ENCODE data around the gene SYTL4.

The SYTL4 gene

DNA sequence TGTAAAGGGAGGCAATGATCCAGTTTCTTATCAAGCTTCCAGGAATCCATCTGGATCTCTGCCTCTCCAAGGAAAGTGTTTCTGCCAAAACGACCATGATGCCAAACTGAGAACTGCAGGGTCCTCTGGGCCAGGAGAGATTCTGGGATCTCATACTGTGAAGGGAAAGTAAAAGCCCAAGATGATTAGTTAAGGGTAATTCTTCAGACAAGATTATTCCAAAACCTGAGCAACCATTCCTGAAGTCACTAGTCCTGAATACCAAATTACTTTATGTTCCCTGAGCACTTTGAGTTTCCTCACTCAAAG lies 46.0 kb downstream of the SYTL4 start:
- Histone ChIP-seq H3K79me1 (ENCODE audit: low read length) (no peaks in the 10 kb centered on the region), H3K4me1 (ENCODE audit: control insufficient read depth in 1 of 2, insufficient read depth in 2 of 2, low read length in 2 of 2) (no peaks in the 10 kb centered on the region), H3K9ac (ENCODE audit: low read length) (no peak overlapping the region), H4K91ac (ENCODE audit: low read depth, low read length) (no peak overlapping the region), H3K27me3 (ENCODE audit: insufficient read depth, low read length) (no peaks in the 10 kb centered on the region), H3K14ac (ENCODE audit: low read length) (no peak overlapping the region), H4K12ac (ENCODE audit: low read depth, low read length) (no peak overlapping the region), H2AFZ (ENCODE audit: insufficient read depth, low read length, poor library complexity) (no peak overlapping the region), H2BK120ac (ENCODE audit: insufficient read depth, low read length, poor library complexity) (no peak overlapping the region), H2BK5ac (ENCODE audit: low read depth, low read length, poor library complexity) (no peak overlapping the region), H3K23ac (ENCODE audit: low read length) (no peak overlapping the region), H3K36me3 (ENCODE audit: control insufficient read depth in 1 of 2, insufficient read depth in 2 of 2, low read length in 2 of 2) (no peaks in the 10 kb centered on the region), H3K4ac (ENCODE audit: low read depth, low read length) (no peak overlapping the region), H3K9me3 (ENCODE audit: insufficient read depth, low read depth, low read length) (no peaks in the 10 kb centered on the region), H2BK12ac (ENCODE audit: low read length) (no peak overlapping the region), H3K79me2 (ENCODE audit: control insufficient read depth, insufficient read depth, low read length, poor library complexity) (no peaks in the 10 kb centered on the region), H4K8ac (ENCODE audit: low read depth, low read length) (no peak overlapping the region), H3K27ac (ENCODE audit: low read depth, low read length) (no peak overlapping the region), H3K4me3 (ENCODE audit: low read depth, low read length) (no peak overlapping the region), H2AK5ac (ENCODE audit: low read length) (no peak overlapping the region), H3K4me2 (ENCODE audit: low read length) (no peak overlapping the region), H3K18ac (ENCODE audit: low read length) (no peak overlapping the region)
- DNase-seq, result no peak
- no CpG with 5 or more reads among the region's 1 CpG for WGBS (ENCODE audit: extremely low coverage, insufficient coverage, insufficient read length)

DNA sequence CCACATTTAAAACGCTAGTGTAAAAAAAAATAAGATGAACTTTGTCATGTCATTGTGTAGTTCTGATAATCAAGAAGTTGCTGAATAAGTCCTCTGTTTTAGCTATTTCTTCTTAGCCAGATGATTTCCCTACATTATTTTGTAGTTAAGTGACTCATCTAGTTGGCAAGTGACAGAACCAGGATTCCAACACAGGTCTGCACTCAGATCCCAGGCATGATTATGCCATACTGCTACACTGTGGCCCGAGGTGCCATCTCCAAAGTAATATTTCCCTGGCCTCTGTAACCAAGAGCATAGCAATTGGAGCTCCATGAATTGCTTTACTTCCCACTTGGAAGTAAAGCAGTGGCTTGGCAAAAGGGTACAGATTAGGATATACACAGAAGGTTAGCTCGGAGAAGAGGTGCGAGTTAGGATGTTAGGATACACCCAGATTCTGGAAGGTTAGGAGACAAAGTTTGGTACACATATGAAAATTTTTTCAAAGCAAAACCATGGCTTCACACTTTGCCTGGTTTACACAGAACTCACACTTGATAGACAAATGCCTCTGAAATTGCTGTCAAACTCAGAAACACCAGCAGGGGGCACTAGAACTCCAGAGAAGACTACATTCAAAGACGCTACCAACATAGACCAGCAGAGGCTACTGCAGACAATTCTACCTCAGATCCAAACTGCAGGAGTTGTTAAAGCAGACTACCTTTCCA lies 46.5 kb downstream of the SYTL4 start:
- Histone ChIP-seq H3K9ac (ENCODE audit: low read length) (no peak overlapping the region), H3K4me1 (ENCODE audit: control insufficient read depth in 1 of 2, insufficient read depth in 2 of 2, low read length in 2 of 2) (no peaks in the 10 kb centered on the region), H3K4me3 (ENCODE audit: low read depth, low read length) (no peak overlapping the region), H3K4ac (ENCODE audit: low read depth, low read length) (no peak overlapping the region), H4K91ac (ENCODE audit: low read depth, low read length) (no peak overlapping the region), H2BK120ac (ENCODE audit: insufficient read depth, low read length, poor library complexity) (no peak overlapping the region), H3K79me1 (ENCODE audit: low read length) (no peaks in the 10 kb centered on the region), H3K18ac (ENCODE audit: low read length) (no peak overlapping the region), H3K27ac (ENCODE audit: low read depth, low read length) (no peak overlapping the region), H2BK12ac (ENCODE audit: low read length) (no peak overlapping the region), H4K12ac (ENCODE audit: low read depth, low read length) (no peak overlapping the region), H3K27me3 (ENCODE audit: insufficient read depth, low read length) (no peaks in the 10 kb centered on the region), H3K4me2 (ENCODE audit: low read length) (no peak overlapping the region), H4K8ac (ENCODE audit: low read depth, low read length) (no peak overlapping the region), H3K79me2 (ENCODE audit: control insufficient read depth, insufficient read depth, low read length, poor library complexity) (no peaks in the 10 kb centered on the region), H3K23ac (ENCODE audit: low read length) (no peak overlapping the region), H2AFZ (ENCODE audit: insufficient read depth, low read length, poor library complexity) (no peak overlapping the region), H2BK5ac (ENCODE audit: low read depth, low read length, poor library complexity) (no peak overlapping the region), H2AK5ac (ENCODE audit: low read length) (no peak overlapping the region), H3K9me3 (ENCODE audit: insufficient read depth, low read depth, low read length) (no peaks in the 10 kb centered on the region), H3K14ac (ENCODE audit: low read length) (no peak overlapping the region), H3K36me3 (ENCODE audit: control insufficient read depth in 1 of 2, insufficient read depth in 2 of 2, low read length in 2 of 2) (no peaks in the 10 kb centered on the region)
- peak; percentile 32 to 83 for DNase-seq
- WGBS (ENCODE audit: extremely low coverage, insufficient coverage, insufficient read length), result no CpG with 5 or more reads among the region's 5 CpGs

DNA sequence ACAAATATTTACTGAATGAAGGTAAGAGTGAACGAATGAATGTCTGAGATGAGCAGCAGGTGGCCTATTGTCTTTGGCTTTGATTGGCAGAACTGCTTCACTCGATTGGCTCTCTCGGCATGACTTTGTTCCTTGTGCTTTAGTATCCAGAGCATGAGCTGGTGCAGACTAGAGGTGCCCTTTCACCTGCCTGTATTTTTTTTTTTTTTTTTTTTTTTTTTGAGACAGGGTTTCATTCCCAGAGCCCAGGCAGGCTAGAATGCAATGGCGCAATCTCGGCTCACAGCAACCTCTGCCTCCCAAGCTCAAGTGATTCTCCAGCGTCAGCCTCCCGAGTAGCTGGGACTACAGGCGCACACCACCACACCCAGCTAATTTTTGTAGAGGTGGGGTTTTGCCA lies 49.0 kb downstream of the SYTL4 start:
- H3K27ac ChIP-seq (ENCODE audit: low read depth, low read length), result no peak overlapping the region
- no CpG with 5 or more reads among the region's 8 CpGs for WGBS (ENCODE audit: extremely low coverage, insufficient coverage, insufficient read length)
- H3K4me2 ChIP-seq (ENCODE audit: low read length), result no peak overlapping the region
- peak in 1 of 2 donors; percentile 24 for DNase-seq
- no peaks in the 10 kb centered on the region for H3K36me3 ChIP-seq (ENCODE audit: control insufficient read depth in 1 of 2, insufficient read depth in 2 of 2, low read length in 2 of 2)
- no peak overlapping the region for H2AFZ ChIP-seq (ENCODE audit: insufficient read depth, low read length, poor library complexity)
- H4K91ac ChIP-seq (ENCODE audit: low read depth, low read length), result no peak overlapping the region
- H4K8ac ChIP-seq (ENCODE audit: low read depth, low read length), result no peak overlapping the region
- H2BK5ac ChIP-seq (ENCODE audit: low read depth, low read length, poor library complexity), result no peak overlapping the region
- H3K18ac ChIP-seq (ENCODE audit: low read length), result no peak overlapping the region
- no peaks in the 10 kb centered on the region for H3K9me3 ChIP-seq (ENCODE audit: insufficient read depth, low read depth, low read length)
- H2BK120ac ChIP-seq (ENCODE audit: insufficient read depth, low read length, poor library complexity), result no peak overlapping the region
- H3K4ac ChIP-seq (ENCODE audit: low read depth, low read length), result no peak overlapping the region
- H3K4me1 ChIP-seq (ENCODE audit: control insufficient read depth in 1 of 2, insufficient read depth in 2 of 2, low read length in 2 of 2), result no peaks in the 10 kb centered on the region
- H3K9ac ChIP-seq (ENCODE audit: low read length), result no peak overlapping the region
- H3K27me3 ChIP-seq (ENCODE audit: insufficient read depth, low read length), result no peaks in the 10 kb centered on the region
- H3K23ac ChIP-seq (ENCODE audit: low read length), result no peak overlapping the region
- no peaks in the 10 kb centered on the region for H3K79me1 ChIP-seq (ENCODE audit: low read length)
- no peak overlapping the region for H2AK5ac ChIP-seq (ENCODE audit: low read length)
- no peak overlapping the region for H4K12ac ChIP-seq (ENCODE audit: low read depth, low read length)
- no peaks in the 10 kb centered on the region for H3K79me2 ChIP-seq (ENCODE audit: control insufficient read depth, insufficient read depth, low read length, poor library complexity)
- no peak overlapping the region for H3K14ac ChIP-seq (ENCODE audit: low read length)
- H2BK12ac ChIP-seq (ENCODE audit: low read length), result no peak overlapping the region
- H3K4me3 ChIP-seq (ENCODE audit: low read depth, low read length), result no peak overlapping the region

DNA sequence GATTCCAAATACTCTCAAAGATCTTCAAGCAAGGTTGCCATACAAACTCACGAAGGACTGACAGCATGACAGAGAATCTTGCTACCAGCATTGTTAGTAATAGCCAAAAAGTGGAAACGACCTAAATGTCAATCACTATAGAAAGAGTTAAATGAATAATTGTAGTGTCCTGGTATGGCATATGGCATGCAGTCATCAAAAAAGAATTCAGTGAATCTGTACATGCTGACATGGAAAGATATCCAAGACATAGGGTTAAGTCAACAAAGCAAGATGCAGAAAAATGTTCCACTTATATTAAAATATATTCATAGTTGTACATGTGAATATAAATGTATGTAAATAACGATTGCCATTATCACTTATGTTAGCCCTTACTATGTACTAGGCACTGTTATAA lies 50.3 kb downstream of the SYTL4 start:
- Histone ChIP-seq H3K36me3 (ENCODE audit: control insufficient read depth in 1 of 2, insufficient read depth in 2 of 2, low read length in 2 of 2) (no peaks in the 10 kb centered on the region), H2AFZ (ENCODE audit: insufficient read depth, low read length, poor library complexity) (no peak overlapping the region), H4K91ac (ENCODE audit: low read depth, low read length) (no peak overlapping the region), H3K4me3 (ENCODE audit: low read depth, low read length) (no peak overlapping the region), H4K8ac (ENCODE audit: low read depth, low read length) (no peak overlapping the region), H4K12ac (ENCODE audit: low read depth, low read length) (no peak overlapping the region), H2BK5ac (ENCODE audit: low read depth, low read length, poor library complexity) (no peak overlapping the region), H3K79me1 (ENCODE audit: low read length) (no peaks in the 10 kb centered on the region), H3K4me2 (ENCODE audit: low read length) (no peak overlapping the region), H3K4ac (ENCODE audit: low read depth, low read length) (no peak overlapping the region), H3K9me3 (ENCODE audit: insufficient read depth, low read depth, low read length) (no peaks in the 10 kb centered on the region), H3K79me2 (ENCODE audit: control insufficient read depth, insufficient read depth, low read length, poor library complexity) (no peaks in the 10 kb centered on the region), H2AK5ac (ENCODE audit: low read length) (no peak overlapping the region), H3K4me1 (ENCODE audit: control insufficient read depth in 1 of 2, insufficient read depth in 2 of 2, low read length in 2 of 2) (no peaks in the 10 kb centered on the region), H3K18ac (ENCODE audit: low read length) (no peak overlapping the region), H3K27me3 (ENCODE audit: insufficient read depth, low read length) (no peaks in the 10 kb centered on the region), H2BK120ac (ENCODE audit: insufficient read depth, low read length, poor library complexity) (no peak overlapping the region), H3K27ac (ENCODE audit: low read depth, low read length) (no peak overlapping the region), H3K14ac (ENCODE audit: low read length) (no peak overlapping the region), H3K9ac (ENCODE audit: low read length) (no peak overlapping the region), H2BK12ac (ENCODE audit: low read length) (no peak overlapping the region), H3K23ac (ENCODE audit: low read length) (no peak overlapping the region)
- no CpG with 5 or more reads among the region's 3 CpGs for WGBS (ENCODE audit: extremely low coverage, insufficient coverage, insufficient read length)
- no peak for DNase-seq

Data from trophoblast cell (in vitro differentiated cells and primary cell).